HG02588 (cell line): Measurements from ENCODE around the gene PRICKLE4.
"Not testable (repeated sequence)": the region's sequence is repeated elsewhere in the genome, so short reads cannot be mapped to it uniquely, and the experiment has no call there.

Experiments
- ATAC-seq: cut with Tn5 transposase; IDR thresholded peaks from one replicate; pipeline ENCODE4 v1.9.1; 2021; ENCODE audit warnings: mild to moderate bottlenecking, moderate library complexity; ENCODE audit not compliant: unreplicated experiment

PRICKLE4 gene

DNA sequence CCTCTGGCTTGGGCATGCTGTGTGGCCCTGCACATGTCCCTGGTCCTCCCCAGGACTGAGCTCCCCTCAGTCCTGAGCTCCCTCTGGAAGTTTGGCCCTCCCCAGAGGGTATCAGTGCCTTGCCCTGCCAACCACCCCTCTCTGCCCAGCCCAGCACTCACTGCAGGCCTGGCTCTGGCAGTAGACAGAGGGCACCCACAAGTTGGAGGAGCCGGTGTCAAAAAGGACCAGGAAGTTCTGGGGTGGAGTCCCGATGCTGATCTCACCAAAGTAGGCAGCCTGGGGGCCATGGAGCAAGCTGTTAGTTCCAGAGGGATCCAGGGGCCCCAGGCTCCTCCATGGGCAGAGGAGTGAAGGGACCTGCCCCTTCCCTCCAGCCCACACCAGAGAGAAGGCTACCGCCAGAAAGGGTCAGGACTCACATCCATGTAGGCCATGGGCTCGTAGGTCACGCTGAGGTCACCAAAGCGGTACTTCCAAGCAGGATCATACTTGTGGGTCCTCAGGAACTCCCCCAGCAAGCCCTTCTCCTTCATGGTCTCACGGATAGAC is 36.3 kb upstream of the PRICKLE4 start:
- ATAC-seq: no peak

- ATAC-seq: no peak
Measured at GRCh38 chr6:41746107-41746506, 34.5 kb upstream of the PRICKLE4 start.

- ATAC-seq: no peak
Measured at GRCh38 chr6:41747256-41748101, 33.1 kb upstream of the PRICKLE4 start, which contains the start of gene PGC. Gene PGC (minus strand): TSS chr6:41747397. CDS start chr6:41747334, 63 bp downstream.

DNA sequence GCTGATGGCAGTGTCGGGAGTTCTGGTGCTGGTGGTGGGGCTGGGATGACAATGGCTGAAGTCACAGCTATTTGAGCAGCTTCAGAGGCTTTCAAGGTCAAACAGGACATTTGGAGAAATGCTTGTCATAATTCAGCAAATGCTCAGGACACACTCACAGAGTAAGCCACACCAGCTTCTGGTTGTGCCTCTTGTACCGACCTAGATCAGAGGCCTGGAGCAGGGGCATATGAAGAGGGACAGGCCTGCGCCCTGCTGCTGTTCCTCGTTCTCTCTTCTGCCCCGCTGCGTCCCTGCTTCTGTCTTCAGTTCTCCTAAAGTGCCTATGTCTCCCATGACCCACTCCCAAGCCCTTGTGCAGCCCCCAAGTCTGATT is 32.5 kb upstream of the PRICKLE4 start:
- no peak for ATAC-seq

DNA sequence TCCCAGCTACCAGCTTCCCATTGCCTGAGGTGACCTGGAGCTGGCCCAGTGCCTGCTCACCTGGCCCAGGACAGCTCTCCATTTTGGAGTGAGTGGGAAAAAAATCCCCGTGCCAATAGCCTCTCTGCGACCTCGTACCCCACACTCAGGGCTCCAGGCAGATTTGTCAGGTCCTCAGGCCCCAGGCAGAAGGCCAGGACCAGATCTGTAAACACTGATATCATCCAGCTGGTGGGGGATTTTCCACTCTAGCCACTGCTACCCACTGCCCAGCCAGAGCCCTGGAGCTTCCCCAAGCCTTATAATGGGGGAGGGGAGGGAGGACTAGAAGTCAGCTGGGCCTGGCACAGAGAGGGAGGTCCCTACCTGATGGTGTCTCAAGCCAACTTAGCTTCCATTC is 32.0 kb upstream of the PRICKLE4 start:
- no peak for ATAC-seq

DNA sequence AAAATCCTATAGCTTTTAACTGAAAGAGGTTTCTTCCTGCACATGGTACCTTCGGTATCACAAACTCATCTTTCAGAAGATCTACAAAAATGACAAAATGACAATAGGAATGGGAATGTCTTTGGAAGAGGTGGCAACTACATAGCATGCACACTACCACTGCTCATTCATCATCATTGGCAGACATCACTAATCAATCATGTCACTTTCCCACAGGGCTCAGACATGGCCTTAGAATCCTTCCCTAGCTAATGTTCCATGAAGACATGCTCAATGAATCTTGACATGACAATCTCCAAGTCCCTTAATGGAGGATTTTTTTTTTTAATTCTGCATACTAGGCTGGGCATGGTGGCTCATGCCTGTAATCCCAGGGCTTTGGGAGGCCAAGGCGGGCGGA is 30.2 kb upstream of the PRICKLE4 start:
- ATAC-seq: no peak

- ATAC-seq: no peak
Measured at GRCh38 chr6:41755895-41756294, 24.7 kb upstream of the PRICKLE4 start.

DNA sequence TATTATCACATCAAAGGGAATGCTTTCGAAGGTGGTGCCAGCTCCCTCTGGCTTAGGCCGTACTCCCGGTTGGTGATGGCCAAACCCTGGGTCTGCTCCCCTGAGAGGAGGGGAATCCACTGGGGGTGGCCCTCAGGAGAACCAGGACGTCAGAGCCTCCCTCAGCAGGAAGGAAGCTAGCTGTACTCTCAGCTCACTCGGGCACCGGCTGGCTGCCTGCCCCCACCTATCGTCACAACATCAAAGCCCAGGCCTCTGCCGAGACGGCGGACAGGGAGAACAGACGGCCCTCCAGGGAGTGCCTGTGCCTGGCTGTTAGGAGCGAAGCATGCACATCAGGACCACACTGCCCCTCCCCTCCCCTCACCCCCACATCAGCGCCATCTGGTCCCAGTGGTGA is 24.2 kb upstream of the PRICKLE4 start:
- no peak for ATAC-seq

DNA sequence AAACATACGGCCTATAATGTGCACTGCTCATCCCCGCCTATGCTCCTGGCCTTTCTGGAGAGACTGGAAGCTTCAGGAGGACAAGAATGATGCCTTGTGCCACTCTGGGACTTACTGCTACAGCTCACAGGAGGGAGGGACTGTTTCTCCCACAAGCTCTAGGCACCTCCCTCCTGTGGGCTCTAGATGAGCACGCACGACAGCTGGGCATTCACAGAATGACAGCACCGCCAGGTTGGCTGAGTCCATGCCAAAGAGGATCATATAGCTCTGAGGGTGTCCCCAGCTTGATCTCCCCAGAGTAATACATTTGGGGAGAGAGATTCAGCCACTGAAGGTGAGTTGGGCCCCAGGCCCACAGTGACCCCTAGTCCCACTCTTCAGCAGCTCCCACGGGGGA is 23.3 kb upstream of the PRICKLE4 start:
- no peak for ATAC-seq

GRCh38 chr6:41757931-41758640 is 22.5 kb upstream of the PRICKLE4 start:
- ATAC-seq: no peak

DNA sequence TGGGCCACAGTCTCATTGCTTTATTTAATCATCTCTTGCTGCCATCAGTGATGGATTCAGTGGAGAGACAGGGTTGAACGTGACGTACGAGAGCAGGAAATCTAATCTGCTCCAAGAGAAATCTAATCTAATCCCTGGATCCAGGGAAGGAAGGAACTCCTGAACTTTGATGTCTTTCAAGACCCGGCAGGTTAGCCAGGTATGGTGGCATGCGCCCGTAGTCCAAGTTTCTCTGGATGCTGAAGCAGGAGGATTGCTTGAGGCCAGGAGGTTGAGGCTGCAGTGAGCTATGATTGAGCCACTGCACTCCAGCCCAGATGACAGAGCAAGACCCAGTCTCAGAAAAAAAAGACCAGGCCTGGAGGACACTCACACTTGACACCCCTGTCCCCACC is 21.9 kb upstream of the PRICKLE4 start:
- ATAC-seq: no peak

DNA sequence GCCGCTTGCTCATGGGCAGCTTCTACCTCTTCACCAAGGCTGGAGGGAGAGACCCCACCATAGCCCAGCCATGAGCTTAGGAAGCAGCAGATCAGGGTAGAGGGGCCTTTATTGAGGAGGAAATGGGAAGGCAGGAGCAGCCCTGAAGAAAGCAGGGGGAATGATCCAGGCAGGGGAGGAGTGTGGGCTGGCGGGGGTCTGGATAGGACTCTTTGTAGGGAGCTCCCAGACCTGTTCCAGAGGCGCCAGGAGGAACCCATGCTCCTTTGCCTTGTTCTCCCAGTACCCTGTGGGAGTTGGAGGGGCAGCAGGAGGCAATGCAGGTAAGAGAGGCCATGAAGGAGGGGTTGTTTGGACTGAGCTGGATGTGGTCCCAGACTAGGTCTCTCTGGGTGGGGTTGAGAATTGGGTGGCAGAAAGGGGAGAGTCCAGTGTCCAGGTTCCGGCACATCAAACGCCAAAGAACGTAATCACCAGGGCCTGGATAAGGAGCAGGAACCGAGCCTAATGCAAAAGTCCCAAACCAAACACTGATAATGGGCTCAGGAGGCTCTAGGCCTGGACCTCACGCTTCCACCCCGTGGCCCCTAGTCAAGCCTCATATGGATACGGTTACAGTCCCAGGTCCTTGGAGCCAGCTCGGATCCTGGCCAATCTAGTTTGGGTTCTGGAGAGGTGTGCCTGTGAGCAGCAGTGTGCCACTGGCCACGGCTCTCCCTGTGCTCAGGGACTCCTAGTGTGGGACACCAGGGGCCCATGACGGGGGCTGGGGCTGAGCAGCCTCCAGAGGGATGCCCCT is 21.3 kb upstream of the PRICKLE4 start:
- ATAC-seq: no peak

GRCh38 chr6:41759905-41760579 is 20.5 kb upstream of the PRICKLE4 start:
- no peak for ATAC-seq

DNA sequence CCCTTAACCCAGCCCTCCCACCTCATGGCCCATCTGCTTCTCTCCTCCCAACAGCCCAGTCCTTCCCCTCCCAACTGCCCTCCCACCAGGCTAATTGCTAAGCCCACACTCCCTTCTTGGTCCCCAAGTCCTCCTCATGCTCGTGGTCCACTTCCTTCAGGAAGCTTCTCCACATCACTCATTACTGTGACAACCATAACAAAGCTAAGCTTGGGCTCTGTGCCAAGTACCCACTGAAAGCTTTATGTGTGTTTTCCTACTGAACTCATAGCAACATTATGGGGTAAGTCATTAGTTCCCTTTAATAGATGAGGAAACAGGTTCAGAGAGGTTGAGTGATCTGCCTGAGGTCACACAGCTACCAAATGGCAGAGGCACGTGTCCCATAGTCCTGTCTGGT is 17.1 kb upstream of the PRICKLE4 start:
- no peak for ATAC-seq

- not testable (repeated sequence) for ATAC-seq
Measured at GRCh38 chr6:41766043-41766664, 14.4 kb upstream of the PRICKLE4 start.

- ATAC-seq: no peak
Measured at GRCh38 chr6:41767112-41767833, 13.3 kb upstream of the PRICKLE4 start.

DNA sequence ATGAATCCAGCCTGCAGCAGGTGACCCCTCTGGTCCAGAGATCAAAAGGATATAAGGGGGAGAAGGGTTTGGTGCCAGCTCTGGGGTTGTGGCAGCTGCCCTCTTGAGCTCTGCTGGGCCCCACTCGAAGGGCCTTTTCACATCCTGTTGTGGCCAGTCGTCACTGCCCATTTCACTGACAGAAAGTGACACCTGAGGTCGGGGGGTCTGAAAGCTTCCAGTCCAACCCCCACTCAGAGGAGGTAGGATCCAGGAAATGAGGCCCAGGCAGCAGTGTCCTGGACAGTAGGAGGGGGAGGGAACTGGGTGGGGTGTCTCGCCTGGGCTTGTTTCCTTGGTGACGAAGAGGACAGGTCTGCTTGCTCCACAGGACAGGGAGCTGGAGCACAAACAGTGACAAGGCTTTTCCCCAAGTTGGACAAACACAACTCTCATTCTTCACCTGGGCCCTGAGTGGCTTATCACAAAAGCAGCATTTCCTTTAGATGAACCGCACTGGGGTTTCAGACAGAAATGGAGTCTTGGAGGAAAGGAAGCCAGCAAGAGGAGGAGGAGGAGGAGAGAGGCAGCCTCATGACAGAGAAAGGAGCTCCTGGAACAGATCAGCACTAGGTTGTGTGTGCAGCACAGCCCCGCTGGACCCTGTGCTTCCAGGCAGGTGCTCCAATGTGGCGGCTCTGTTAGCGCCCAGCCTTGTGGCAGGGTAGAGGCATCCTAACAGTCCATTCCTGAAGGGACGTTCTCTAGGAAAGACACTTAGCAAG is 11.9 kb upstream of the PRICKLE4 start:
- ATAC-seq: no peak

- ATAC-seq: no peak
Measured at GRCh38 chr6:41769376-41769775, 11.2 kb upstream of the PRICKLE4 start.
